ENCODE data around the gene DTWD1. TPM values are rescaled to one million over a fixed set of nuclear protein-coding genes. Genes with fewer than 3 reads are reported as not detected.

DTWD1 gene
- total RNA-seq, 1 experiment from 2014 or later = 32.5 TPM

- TF ChIP-seq PRDM15 (CRISPR knock-in tag; IDR thresholded peaks at IDR 0.05) (no peak), ZBTB21 (CRISPR knock-in tag; IDR thresholded peaks at IDR 0.05; ENCODE audit: borderline replicate concordance) (no peak)
- TF ChIP-seq, protein P1, sequence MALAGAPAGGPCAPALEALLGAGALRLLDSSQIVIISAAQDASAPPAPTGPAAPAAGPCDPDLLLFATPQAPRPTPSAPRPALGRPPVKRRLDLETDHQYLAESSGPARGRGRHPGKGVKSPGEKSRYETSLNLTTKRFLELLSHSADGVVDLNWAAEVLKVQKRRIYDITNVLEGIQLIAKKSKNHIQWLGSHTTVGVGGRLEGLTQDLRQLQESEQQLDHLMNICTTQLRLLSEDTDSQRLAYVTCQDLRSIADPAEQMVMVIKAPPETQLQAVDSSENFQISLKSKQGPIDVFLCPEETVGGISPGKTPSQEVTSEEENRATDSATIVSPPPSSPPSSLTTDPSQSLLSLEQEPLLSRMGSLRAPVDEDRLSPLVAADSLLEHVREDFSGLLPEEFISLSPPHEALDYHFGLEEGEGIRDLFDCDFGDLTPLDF (CRISPR knock-in tag; IDR thresholded peaks at IDR 0.05) = no peak
Observed at GRCh38 chr15:49688135-49688790, 67.4 kb downstream of the DTWD1 start (continued).

DNA sequence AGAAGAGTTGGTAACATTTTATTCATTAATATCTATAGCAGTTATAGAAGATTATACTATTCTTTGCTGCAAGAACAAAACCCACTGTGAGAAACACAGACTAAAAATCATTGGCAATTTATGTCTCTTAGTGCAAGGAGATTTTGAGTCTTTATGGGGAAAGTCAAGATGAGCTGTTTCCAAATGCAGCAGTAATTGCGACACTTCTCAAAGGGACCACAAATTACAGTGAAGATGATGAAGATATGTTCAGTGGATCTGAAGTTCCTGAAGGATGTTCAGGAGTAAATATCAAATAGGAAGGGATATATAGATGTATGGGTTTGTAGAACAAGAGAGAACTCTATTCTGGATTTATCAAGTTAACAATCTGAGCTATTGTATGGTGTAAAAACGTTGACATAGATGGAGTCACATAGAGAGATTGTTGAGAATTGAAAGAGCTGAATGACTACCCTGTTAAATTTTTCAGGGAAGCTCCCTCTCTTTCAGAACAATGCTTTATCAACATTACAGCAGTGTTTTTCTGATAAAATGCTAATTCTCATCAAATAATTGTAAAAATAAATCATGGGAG is 71.8 kb downstream of the DTWD1 start:
- POLR2A ChIA-PET = no interaction called here
- H3K4me3 Mint-ChIP-seq = no peak overlapping the region
- no peak overlapping the region for H3K27ac Mint-ChIP-seq
- no peaks in the 10 kb centered on the region for H3K36me3 Mint-ChIP-seq
- no peak for ATAC-seq
- no peak for DNase-seq (ENCODE audit: low spot score)
- CTCF ChIA-PET = no interaction called here
- no peaks in the 10 kb centered on the region for H3K27me3 Mint-ChIP-seq (ENCODE audit: low read depth)
- H3K4me1 Mint-ChIP-seq = peaks cover 6% of the 10 kb centered on the region
- H3K9me3 Mint-ChIP-seq = no peaks in the 10 kb centered on the region
- TF ChIP-seq ZNF317 (CRISPR knock-in tag; IDR thresholded peaks at IDR 0.05; ENCODE audit: borderline replicate concordance, low read depth) = no peak
- TF ChIP-seq, protein P2, sequence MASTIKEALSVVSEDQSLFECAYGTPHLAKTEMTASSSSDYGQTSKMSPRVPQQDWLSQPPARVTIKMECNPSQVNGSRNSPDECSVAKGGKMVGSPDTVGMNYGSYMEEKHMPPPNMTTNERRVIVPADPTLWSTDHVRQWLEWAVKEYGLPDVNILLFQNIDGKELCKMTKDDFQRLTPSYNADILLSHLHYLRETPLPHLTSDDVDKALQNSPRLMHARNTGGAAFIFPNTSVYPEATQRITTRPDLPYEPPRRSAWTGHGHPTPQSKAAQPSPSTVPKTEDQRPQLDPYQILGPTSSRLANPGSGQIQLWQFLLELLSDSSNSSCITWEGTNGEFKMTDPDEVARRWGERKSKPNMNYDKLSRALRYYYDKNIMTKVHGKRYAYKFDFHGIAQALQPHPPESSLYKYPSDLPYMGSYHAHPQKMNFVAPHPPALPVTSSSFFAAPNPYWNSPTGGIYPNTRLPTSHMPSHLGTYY (CRISPR knock-in tag; IDR thresholded peaks at IDR 0.05) = no peak
- TF ChIP-seq ZNF219 (CRISPR knock-in tag; IDR thresholded peaks at IDR 0.05; ENCODE audit: borderline replicate concordance) = no peak
- TF ChIP-seq, protein P3, sequence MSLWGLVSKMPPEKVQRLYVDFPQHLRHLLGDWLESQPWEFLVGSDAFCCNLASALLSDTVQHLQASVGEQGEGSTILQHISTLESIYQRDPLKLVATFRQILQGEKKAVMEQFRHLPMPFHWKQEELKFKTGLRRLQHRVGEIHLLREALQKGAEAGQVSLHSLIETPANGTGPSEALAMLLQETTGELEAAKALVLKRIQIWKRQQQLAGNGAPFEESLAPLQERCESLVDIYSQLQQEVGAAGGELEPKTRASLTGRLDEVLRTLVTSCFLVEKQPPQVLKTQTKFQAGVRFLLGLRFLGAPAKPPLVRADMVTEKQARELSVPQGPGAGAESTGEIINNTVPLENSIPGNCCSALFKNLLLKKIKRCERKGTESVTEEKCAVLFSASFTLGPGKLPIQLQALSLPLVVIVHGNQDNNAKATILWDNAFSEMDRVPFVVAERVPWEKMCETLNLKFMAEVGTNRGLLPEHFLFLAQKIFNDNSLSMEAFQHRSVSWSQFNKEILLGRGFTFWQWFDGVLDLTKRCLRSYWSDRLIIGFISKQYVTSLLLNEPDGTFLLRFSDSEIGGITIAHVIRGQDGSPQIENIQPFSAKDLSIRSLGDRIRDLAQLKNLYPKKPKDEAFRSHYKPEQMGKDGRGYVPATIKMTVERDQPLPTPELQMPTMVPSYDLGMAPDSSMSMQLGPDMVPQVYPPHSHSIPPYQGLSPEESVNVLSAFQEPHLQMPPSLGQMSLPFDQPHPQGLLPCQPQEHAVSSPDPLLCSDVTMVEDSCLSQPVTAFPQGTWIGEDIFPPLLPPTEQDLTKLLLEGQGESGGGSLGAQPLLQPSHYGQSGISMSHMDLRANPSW (CRISPR knock-in tag; conservative IDR thresholded peaks at IDR 0.05; ENCODE audit: low read depth) = no peak
- TF ChIP-seq NFATC4 (CRISPR knock-in tag; IDR thresholded peaks at IDR 0.05) = no peak
- no peak for TF ChIP-seq ZBTB43 (CRISPR knock-in tag; IDR thresholded peaks at IDR 0.05)
- TF ChIP-seq, protein P4, sequence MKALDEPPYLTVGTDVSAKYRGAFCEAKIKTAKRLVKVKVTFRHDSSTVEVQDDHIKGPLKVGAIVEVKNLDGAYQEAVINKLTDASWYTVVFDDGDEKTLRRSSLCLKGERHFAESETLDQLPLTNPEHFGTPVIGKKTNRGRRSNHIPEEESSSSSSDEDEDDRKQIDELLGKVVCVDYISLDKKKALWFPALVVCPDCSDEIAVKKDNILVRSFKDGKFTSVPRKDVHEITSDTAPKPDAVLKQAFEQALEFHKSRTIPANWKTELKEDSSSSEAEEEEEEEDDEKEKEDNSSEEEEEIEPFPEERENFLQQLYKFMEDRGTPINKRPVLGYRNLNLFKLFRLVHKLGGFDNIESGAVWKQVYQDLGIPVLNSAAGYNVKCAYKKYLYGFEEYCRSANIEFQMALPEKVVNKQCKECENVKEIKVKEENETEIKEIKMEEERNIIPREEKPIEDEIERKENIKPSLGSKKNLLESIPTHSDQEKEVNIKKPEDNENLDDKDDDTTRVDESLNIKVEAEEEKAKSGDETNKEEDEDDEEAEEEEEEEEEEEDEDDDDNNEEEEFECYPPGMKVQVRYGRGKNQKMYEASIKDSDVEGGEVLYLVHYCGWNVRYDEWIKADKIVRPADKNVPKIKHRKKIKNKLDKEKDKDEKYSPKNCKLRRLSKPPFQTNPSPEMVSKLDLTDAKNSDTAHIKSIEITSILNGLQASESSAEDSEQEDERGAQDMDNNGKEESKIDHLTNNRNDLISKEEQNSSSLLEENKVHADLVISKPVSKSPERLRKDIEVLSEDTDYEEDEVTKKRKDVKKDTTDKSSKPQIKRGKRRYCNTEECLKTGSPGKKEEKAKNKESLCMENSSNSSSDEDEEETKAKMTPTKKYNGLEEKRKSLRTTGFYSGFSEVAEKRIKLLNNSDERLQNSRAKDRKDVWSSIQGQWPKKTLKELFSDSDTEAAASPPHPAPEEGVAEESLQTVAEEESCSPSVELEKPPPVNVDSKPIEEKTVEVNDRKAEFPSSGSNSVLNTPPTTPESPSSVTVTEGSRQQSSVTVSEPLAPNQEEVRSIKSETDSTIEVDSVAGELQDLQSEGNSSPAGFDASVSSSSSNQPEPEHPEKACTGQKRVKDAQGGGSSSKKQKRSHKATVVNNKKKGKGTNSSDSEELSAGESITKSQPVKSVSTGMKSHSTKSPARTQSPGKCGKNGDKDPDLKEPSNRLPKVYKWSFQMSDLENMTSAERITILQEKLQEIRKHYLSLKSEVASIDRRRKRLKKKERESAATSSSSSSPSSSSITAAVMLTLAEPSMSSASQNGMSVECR (CRISPR knock-in tag; IDR thresholded peaks at IDR 0.05; ENCODE audit: borderline replicate concordance) = no peak
- TF ChIP-seq E2F4 (CRISPR knock-in tag; IDR thresholded peaks at IDR 0.05; ENCODE audit: borderline replicate concordance, low read depth) = no peak
- no peak for TF ChIP-seq NR3C1 (CRISPR knock-in tag; conservative IDR thresholded peaks at IDR 0.05; ENCODE audit: low read depth)
- no peak for TF ChIP-seq ESRRA (CRISPR knock-in tag; IDR thresholded peaks at IDR 0.05; ENCODE audit: borderline replicate concordance)
- TF ChIP-seq CREB1 (CRISPR knock-in tag; IDR thresholded peaks at IDR 0.05) = no peak
- TF ChIP-seq, protein P1 (CRISPR knock-in tag; IDR thresholded peaks at IDR 0.05) = no peak
- TF ChIP-seq NR2C2 (CRISPR knock-in tag; IDR thresholded peaks at IDR 0.05) = no peak
- no peak for TF ChIP-seq ZNF138 (CRISPR knock-in tag; conservative IDR thresholded peaks at IDR 0.05)
- no peak for TF ChIP-seq NFYB (CRISPR knock-in tag; conservative IDR thresholded peaks at IDR 0.05; ENCODE audit: low read depth)

Data from WTC11 (cell line).